ENCODE data around the gene UBE2I.
"Not testable (repeated sequence)": the region's sequence is repeated elsewhere in the genome, so short reads cannot be mapped to it uniquely, and the experiment has no call there.

UBE2I gene

GRCh38 chr16:1293921-1294656 lies 15.3 kb upstream of the UBE2I start:
- DNase-seq: no peak

DNA sequence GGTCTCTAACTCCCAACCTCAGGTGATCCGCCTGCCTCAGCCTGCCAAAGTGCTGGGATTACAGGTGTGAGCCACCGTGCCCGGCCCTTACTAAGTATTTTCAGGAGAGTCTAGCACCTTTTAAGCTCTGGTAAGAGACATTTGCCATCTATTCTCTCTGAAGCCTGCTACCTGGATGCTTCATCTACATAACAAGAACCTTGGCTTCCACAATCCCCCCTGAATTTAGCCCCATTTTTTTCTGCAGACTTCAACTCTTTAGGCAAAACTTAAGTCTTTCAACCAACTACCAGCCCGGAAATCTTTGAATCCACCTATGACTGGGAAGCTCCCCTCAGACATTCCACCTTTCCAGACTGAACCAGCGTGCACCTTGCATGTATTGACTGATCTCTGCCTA lies 14.0 kb upstream of the UBE2I start:
- no peak for DNase-seq

GRCh38 chr16:1296688-1297017 lies 12.8 kb upstream of the UBE2I start:
- DNase-seq: not testable (repeated sequence)

- DNase-seq: peak; percentile 48
Observed at GRCh38 chr16:1297018-1297696, 12.3 kb upstream of the UBE2I start.

DNA sequence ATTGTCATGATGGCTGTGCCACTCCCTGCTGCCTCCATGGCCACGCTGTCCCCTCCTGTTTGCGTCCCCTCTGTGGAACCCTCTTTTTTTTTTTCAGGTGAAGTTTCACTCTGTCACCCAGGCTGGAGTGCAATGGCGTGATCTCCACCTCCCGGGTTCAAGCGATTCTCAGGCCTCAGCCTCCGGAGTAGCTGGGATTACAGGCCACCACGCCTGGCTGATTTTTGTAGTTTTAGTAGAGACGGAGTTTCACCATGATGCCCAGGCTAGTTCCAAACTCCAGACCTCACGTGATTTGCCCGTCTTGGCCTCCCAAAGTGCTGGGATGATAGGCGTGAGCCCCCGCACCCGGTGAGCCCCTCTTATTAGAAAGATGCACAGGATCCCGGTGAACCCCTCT lies 11.0 kb upstream of the UBE2I start:
- DNase-seq: no peak

DNA sequence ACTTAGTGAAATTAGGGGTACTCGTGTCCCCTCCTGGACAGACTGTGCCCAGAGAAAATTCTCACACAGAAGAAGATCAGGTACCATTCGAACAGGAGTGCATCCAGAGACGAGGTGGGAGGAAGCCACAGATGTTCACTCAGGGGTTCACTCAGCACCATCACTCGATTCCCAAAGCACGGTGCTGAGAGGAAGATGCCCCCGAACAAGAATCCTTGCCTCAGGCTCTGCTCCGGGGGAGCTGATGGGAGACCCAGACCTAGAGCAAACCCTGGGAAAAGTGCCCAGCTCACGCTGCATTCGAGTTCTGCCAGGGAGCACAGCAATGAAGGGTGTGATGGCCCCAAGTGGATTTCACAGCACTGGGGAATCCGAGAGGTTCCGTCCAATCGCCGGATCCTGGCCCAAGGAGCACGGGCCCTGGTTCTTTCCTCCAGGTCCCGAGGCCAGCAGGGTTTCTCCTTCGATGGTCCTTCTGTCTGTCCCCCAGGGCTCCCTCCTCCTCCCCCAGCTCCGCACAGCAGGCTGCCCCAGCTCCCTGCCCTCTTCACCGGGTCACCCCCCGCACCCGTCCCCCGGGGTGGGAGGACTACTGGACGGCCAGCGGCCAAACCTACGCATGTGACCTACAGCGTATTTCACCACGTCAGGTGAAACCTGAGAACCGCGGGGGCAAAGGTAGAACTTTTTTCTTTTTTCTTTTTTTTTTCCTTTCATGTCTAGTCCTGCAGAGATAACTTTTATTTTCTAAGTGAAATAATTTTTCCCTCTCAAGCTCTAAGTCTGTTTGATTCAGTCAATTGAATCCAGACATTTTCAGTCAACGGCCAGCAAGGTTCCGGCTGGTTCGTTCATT lies 10.2 kb upstream of the UBE2I start:
- DNase-seq: no peak

GRCh38 chr16:1299868-1300203 lies 9.6 kb upstream of the UBE2I start:
- DNase-seq: no peak

GRCh38 chr16:1300664-1301476 lies 8.6 kb upstream of the UBE2I start:
- DNase-seq: no peak

DNA sequence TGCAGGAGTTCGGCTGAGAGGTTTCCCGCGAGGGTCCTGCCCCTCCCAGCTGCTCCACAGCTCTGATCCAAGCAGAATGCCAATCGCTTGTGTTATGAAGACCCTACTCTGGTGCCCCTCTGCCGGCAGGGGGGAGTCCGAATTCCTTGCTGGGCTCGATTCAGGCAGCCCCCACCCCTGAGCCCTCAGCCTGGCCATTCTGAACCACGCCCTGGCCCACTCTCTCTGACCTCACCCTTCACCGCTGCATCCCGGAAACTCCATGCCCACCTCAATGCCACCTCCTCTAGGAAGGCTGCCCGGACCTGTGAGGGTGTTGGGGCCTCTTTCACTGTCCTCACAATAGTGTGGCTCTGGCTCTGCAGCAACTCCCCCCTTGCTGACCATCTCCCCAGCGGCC lies 7.9 kb upstream of the UBE2I start:
- DNase-seq: no peak

GRCh38 chr16:1305823-1306222 lies 3.6 kb upstream of the UBE2I start:
- DNase-seq: no peak

- no peak for DNase-seq
Observed at GRCh38 chr16:1306334-1306733, 3.1 kb upstream of the UBE2I start.

- peak; percentile 45 for DNase-seq
Observed at GRCh38 chr16:1308036-1308976, 1.1 kb upstream of the UBE2I start.

GRCh38 chr16:1309888-1310831 lies 724 bp downstream of the UBE2I start:
- no peak for DNase-seq

- DNase-seq: no peak
Observed at GRCh38 chr16:1310832-1311200, 1.4 kb downstream of the UBE2I start.

DNA sequence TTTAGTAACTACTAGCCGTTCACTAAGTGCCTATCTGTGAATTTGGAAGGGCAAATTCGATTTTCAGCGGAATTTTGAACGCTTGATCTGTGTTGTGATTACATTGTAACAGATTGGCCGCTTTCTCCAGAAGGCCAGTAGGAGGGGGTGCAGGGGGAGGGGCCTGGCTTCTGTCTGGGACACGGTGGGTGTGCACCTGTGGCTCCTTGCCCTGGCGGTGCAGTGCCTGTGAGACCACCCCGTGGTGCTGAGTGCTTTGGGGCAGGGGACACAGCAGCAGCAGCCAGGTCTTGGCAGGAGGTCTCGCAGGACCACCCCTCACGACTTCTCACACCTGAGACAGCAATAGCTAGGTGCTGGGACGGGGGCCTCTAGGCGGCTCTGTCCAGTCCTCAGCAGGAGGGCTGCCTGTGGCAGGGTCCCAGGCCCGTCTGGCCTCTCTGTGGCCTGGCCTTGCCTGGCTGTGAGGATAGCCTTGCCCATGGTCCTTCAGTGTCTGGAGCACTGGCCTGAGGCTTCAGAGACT lies 1.8 kb downstream of the UBE2I start:
- no peak for DNase-seq

- DNase-seq: no peak
Observed at GRCh38 chr16:1311738-1312466, 2.5 kb downstream of the UBE2I start.

- DNase-seq: no peak
Observed at GRCh38 chr16:1312467-1312816, 3.0 kb downstream of the UBE2I start.

- no peak for DNase-seq
Observed at GRCh38 chr16:1312903-1313302, 3.5 kb downstream of the UBE2I start.

- DNase-seq: no peak
Observed at GRCh38 chr16:1313721-1314369, 4.4 kb downstream of the UBE2I start.

Measured in SHP77 treated with DMSO at 0.1 percent for 48 hours (cell line).